ENCODE results near the gene CLEC20A. TPM values are rescaled to one million over a fixed set of nuclear protein-coding genes. Genes with fewer than 3 reads are reported as not detected.

CLEC20A gene
- total and polyA plus RNA-seq, 2 of the 8 experiments (the other 6 are each of a cell fraction or from before 2014, with no cell fraction given): not detected

- Histone ChIP-seq H3K4ac (replicated peaks; ENCODE audit: insufficient read length, low read depth, low read length) (no peak overlapping the region), H3K27ac (ENCODE audit: low read depth, low read length) (no peak overlapping the region), H3K9me3 (ENCODE audit: insufficient read depth in 2 of 2, low read depth in 1 of 2, low read length in 1 of 2) (no peaks in the 10 kb centered on the region), H3K79me2 (ENCODE audit: control insufficient read depth in 1 of 2, insufficient read depth in 2 of 2, low read length in 2 of 2) (no peaks in the 10 kb centered on the region), H3K4me3 (ENCODE audit: extremely low read depth in 1 of 4, insufficient read depth in 2 of 4, low read depth in 3 of 4, low read length in 4 of 4) (no peak overlapping the region), H4K8ac (ENCODE audit: extremely low read depth, insufficient read depth, low read length) (no peak overlapping the region), H2AFZ (ENCODE audit: low read length) (no peak overlapping the region), H4K5ac (ENCODE audit: insufficient read length, low read depth, low read length) (no peak overlapping the region), H4K20me1 (replicated peaks in 1 of 2; ENCODE audit: control insufficient read depth in 1 of 2, insufficient read depth in 2 of 2, low read length in 2 of 2) (no peaks in the 10 kb centered on the region), H3K9ac (replicated peaks in 1 of 4; ENCODE audit: extremely low read depth in 1 of 4, low read depth in 3 of 4, low read length in 3 of 4) (no peak overlapping the region), H2BK20ac (ENCODE audit: low read length) (no peak overlapping the region), H3K36me3 (ENCODE audit: control insufficient read depth in 2 of 4, insufficient read depth in 4 of 4, low read length in 3 of 4) (peaks cover 0 to 17% (median 12%) of the 10 kb centered on the region in 4 experiments; a peak in 6 of 8 replicates), H4K91ac (replicated peaks; ENCODE audit: insufficient read length, low read length) (no peak overlapping the region), H2BK5ac (ENCODE audit: low read depth, low read length) (no peak overlapping the region), H2BK15ac (ENCODE audit: low read length) (no peak overlapping the region), H2BK120ac (replicated peaks; ENCODE audit: low read depth, low read length) (no peak overlapping the region), H3K23ac (ENCODE audit: insufficient read length) (no peak overlapping the region), H3K18ac (ENCODE audit: extremely low read depth, low read length) (no peak overlapping the region), H3K23me2 (ENCODE audit: low read depth, low read length) (no peaks in the 10 kb centered on the region), H2AK5ac (ENCODE audit: low read depth, low read length) (no peak overlapping the region), H3K4me1 (replicated peaks in 1 of 4; ENCODE audit: control insufficient read depth in 3 of 4, insufficient read depth in 4 of 4, low read length in 3 of 4) (no peaks in the 10 kb centered on the region; a peak in 2 of 7 replicates), H3K4me2 (ENCODE audit: insufficient read depth in 1 of 2, low read depth in 2 of 2, low read length in 2 of 2) (no peak overlapping the region), H3K56ac (replicated peaks; ENCODE audit: insufficient read length, low read depth, low read length) (no peak overlapping the region), H3K79me1 (ENCODE audit: low read depth, low read length) (no peaks in the 10 kb centered on the region), H3K14ac (ENCODE audit: insufficient read length) (no peak overlapping the region), H3K27me3 (replicated peaks in 1 of 4; ENCODE audit: control insufficient read depth in 3 of 4, extremely low read depth in 1 of 4, insufficient read depth in 3 of 4, low read length in 3 of 4) (no peaks in the 10 kb centered on the region), H2BK12ac (ENCODE audit: low read depth, low read length) (no peak overlapping the region)
- TF ChIP-seq BCL11A (IDR thresholded peaks at IDR 0.05; ENCODE audit: low read depth in 2 of 2, low read length in 2 of 2) (no peak), CREB1 (IDR thresholded peaks at IDR 0.05) (no peak), JUND (IDR thresholded peaks at IDR 0.05; ENCODE audit: low read length) (no peak), CBX5 (IDR thresholded peaks at IDR 0.05; ENCODE audit: low read depth, low read length) (no peak), CHD2 (IDR thresholded peaks at IDR 0.05; ENCODE audit: low read length) (no peak), EZH2 (IDR thresholded peaks at IDR 0.05; ENCODE audit: low read depth, low read length, severe bottlenecking) (no peak), TAF1 (IDR thresholded peaks at IDR 0.05; ENCODE audit: low read depth, low read length) (no peak), POU5F1 (IDR thresholded peaks at IDR 0.05; ENCODE audit: low read depth, low read length) (no peak), HDAC2 (IDR thresholded peaks at IDR 0.05; ENCODE audit: borderline replicate concordance in 1 of 2, low read depth in 2 of 2, low read length in 2 of 2) (no peak), CEBPB (IDR thresholded peaks at IDR 0.05; ENCODE audit: low read depth, low read length) (no peak)
- ChIA-PET CTCF (ENCODE audit: partially characterized antibody) (interaction anchor here (0.6 to 2.1 kb wide), 3 partner anchors 8 to 63 kb away, joined by 4 to 13 read pairs (median 5); no protein-coding TSS in a partner anchor), POLR2A (ENCODE audit: partially characterized antibody) (interaction anchor here (0.7 kb wide), 1 partner anchor 75 kb away, joined by 3 read pairs; no protein-coding TSS in a partner anchor)
- no peak for FAIRE-seq
- WGBS, 2 experiments (ENCODE audit: extremely low coverage in 1 of 2, insufficient coverage in 1 of 2, insufficient read length in 1 of 2, insufficient replicate concordance in 2 of 2, low coverage in 1 of 2, low lambda C conversion rate in 2 of 2, missing lambda C conversion rate in 1 of 2): 56% methylated on average over 2 of the region's 2 CpGs; no CpG with 5 or more reads in 1 of the 2 experiments
- no peak for DNase-seq (ENCODE audit: low read depth in 1 of 2, low spot score in 2 of 2)
These were observed 58.3 kb downstream of the CLEC20A start for GRCh38 chr1:178438432-178438831.

All from H1 (cell line).